Measurements from ENCODE around the gene ISG20.
"Not testable (repeated sequence)": the region's sequence is repeated elsewhere in the genome, so short reads cannot be mapped to it uniquely, and the experiment has no call there.

Gene ISG20

GRCh38 chr15:88637436-88637835 is 1.4 kb upstream of the ISG20 start:
- DNase-seq, result no peak

GRCh38 chr15:88637841-88638625 is 783 bp upstream of the ISG20 start:
- DNase-seq, result no peak

- no peak for DNase-seq
These were observed 3.2 kb downstream of the ISG20 start for GRCh38 chr15:88641959-88642452.

DNA sequence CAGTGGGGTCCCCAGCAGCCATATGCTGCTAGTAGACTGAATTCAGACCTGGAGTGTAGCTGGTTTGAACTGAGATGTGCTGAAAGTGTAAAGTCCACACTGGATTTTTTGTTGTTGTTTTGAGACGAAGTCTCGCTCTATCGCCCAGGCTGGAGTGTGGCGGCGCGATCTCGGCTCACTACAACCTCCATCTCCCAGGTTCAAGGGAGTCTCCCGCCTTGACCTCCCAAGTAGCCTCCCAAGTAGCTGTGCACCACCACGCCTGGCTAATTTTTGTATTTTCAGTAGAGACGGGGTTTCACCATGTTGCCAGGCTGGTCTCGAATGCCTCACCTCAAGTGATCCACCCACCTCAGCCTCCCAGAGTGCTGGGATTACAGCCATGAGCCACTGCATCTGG is 3.7 kb downstream of the ISG20 start:
- DNase-seq, result not testable (repeated sequence)

GRCh38 chr15:88644741-88645140 is 5.9 kb downstream of the ISG20 start:
- DNase-seq, result no peak

GRCh38 chr15:88645171-88646087 is 6.6 kb downstream of the ISG20 start:
- DNase-seq, result no peak

DNA sequence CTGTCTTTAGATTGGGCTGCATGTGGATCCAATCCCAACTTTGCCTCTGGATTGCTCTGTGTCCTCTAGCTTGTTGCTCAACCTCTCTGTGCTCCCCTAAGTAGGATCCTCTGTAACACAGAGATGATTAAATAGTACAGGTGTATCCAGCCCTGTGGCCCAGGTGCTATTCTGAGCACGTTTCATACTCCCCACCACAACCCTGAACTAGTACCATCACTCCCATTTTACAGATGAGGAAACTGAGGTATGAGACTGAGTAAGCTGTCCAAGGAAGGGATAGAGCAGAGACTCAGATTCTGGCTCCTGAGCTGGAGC is 7.2 kb downstream of the ISG20 start:
- DNase-seq, result no peak

- DNase-seq, result no peak
These were observed 8.1 kb downstream of the ISG20 start for GRCh38 chr15:88646951-88647350.

GRCh38 chr15:88647351-88648105 is 8.7 kb downstream of the ISG20 start:
- DNase-seq, result no peak

- peak in 1 of 2 donors; percentile 44 for DNase-seq
These were observed 9.8 kb downstream of the ISG20 start for GRCh38 chr15:88648357-88649214.

GRCh38 chr15:88649286-88649733 is 10.5 kb downstream of the ISG20 start:
- peak; percentile 65 to 75 for DNase-seq

DNA sequence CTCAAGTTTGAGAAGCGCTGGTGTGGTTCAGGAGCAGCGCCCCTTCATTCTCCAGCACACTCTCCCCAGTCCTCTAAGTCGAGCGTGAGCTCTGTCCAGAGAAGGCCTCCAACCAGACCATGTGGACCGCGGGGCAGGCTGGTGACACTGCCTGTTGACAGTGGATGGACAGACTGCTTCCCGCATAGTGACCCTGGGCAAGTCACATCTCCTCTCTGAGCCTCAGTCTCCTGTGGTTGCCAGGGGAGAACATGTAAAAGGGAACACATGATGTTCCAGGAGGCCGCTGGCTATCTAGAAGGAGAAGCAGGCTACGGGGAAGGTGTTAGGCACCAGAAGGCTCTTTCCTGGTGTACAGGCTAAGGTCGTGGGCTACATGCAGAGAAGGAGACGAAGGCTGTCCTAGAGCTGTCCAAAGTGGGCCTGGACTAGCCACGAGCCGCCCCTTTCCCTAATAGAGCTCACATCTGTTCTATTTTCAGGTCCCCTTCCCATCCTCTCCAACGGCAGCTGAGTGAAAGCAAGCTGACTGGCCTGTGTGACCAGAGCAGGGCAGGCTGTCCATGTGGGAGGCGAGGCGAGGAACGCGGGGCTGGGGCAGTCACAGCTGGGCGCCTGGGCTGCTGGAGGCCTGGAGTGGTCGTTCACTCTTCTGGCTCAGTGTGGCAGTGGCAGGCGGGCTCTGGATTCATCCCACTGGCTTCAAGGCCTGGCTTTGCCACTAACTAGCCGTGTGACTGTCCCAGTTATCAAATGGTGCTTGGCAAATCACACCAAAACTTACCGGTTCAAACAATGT is 11.1 kb downstream of the ISG20 start:
- DNase-seq, result no peak

DNA sequence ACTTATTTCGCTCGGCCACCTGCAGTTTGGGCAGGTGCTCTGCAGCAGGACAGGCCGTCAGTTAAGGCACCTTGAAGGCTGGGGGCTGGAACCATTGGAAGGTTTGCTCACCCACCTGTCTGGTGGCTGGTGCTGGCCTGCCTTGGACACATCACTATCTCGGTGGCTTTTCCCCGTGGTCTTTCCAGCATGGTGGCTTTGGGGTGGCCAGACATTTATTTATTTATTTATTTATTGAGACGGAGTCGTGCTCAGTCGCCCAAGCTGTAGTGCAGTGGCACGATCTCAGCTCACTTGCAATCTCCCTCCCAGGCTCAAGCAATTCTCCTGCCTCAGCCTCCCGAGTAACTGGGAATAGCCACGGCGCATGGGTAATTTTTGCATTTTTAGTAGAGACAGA is 11.7 kb downstream of the ISG20 start:
- DNase-seq, result no peak

DNA sequence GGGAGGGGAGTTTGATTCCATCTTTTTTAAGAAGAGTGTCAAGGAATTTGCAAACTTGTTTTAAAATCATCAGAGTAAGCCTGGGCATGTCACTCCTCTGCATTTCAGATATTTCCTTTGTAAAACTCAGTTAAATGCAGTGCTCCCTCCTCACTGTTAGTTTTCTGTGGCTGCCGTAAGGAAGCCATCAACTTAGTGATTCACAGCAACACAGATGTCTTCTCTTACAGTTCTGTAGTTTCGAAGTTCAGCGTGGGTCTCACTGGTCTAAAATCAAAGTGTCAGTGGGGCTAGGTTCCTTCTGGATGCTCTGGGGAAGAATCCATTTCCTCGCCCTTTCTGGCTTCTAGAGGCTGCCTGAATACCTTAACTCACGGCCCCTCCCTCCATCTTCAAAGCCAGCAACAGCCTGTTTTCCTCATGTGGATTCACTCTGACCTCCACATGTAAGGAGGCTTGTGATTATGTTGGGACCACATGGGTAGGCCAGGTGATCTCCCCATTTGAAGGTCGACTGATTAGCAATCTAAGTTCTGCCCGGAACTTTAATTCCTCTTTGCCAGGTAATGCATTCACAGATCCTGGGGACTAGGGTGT is 12.4 kb downstream of the ISG20 start:
- DNase-seq, result no peak

- DNase-seq, result no peak
These were observed 13.2 kb downstream of the ISG20 start for GRCh38 chr15:88651971-88652370.

GRCh38 chr15:88652456-88653199 is 13.8 kb downstream of the ISG20 start:
- DNase-seq, result no peak

GRCh38 chr15:88653200-88654064 is 14.6 kb downstream of the ISG20 start:
- DNase-seq, result no peak

GRCh38 chr15:88654430-88655102 is 15.8 kb downstream of the ISG20 start:
- DNase-seq, result no peak
